ENCODE results near the gene EXOSC10.
"Not testable (repeated sequence)": the region's sequence is repeated elsewhere in the genome, so short reads cannot be mapped to it uniquely, and the experiment has no call there.

The EXOSC10 gene

GRCh38 chr1:11042995-11043874 is 56.4 kb downstream of the EXOSC10 start:
- no peak for DNase-seq

- no peak for DNase-seq
Measured at GRCh38 chr1:11042065-11042464, 57.6 kb downstream of the EXOSC10 start.

GRCh38 chr1:11041048-11041447 is 58.6 kb downstream of the EXOSC10 start:
- no peak for DNase-seq

GRCh38 chr1:11040105-11040429 is 59.6 kb downstream of the EXOSC10 start:
- not testable (repeated sequence) for DNase-seq

GRCh38 chr1:11039351-11040104 is 60.1 kb downstream of the EXOSC10 start:
- DNase-seq = no peak

GRCh38 chr1:11037740-11038182 is 61.9 kb downstream of the EXOSC10 start:
- peak; percentile 91 for DNase-seq

- not testable (repeated sequence) for DNase-seq
Measured at GRCh38 chr1:11037019-11037739, 62.5 kb downstream of the EXOSC10 start.

GRCh38 chr1:11031624-11032262 is 67.9 kb downstream of the EXOSC10 start:
- no peak for DNase-seq

- no peak for DNase-seq
Measured at GRCh38 chr1:11030865-11031264, 68.8 kb downstream of the EXOSC10 start.

- no peak for DNase-seq
Measured at GRCh38 chr1:11028018-11028417, 71.7 kb downstream of the EXOSC10 start.

GRCh38 chr1:11027316-11027715 is 72.4 kb downstream of the EXOSC10 start:
- no peak for DNase-seq

GRCh38 chr1:11026903-11027302 is 72.8 kb downstream of the EXOSC10 start:
- no peak for DNase-seq

GRCh38 chr1:11026052-11026451 is 73.6 kb downstream of the EXOSC10 start:
- no peak for DNase-seq

GRCh38 chr1:11025618-11026017 is 74.1 kb downstream of the EXOSC10 start:
- no peak for DNase-seq

- DNase-seq = no peak
Measured at GRCh38 chr1:11024874-11025203, 74.8 kb downstream of the EXOSC10 start.

- no peak for DNase-seq
Measured at GRCh38 chr1:11024154-11024873, 75.4 kb downstream of the EXOSC10 start.

GRCh38 chr1:11023201-11023600 is 76.5 kb downstream of the EXOSC10 start:
- no peak for DNase-seq

- no peak for DNase-seq
Measured at GRCh38 chr1:11019971-11020370, 79.7 kb downstream of the EXOSC10 start.

GRCh38 chr1:11019358-11019757 is 80.3 kb downstream of the EXOSC10 start:
- DNase-seq = not testable (repeated sequence)
